Keratinocyte (primary cell): Measurements from ENCODE around the gene DRG2. TPM values are rescaled to one million over a fixed set of nuclear protein-coding genes. Genes with fewer than 3 reads are reported as not detected.
A peak's percentile ranks its signal among the peaks of the same experiment; 100 is the strongest.

Source experiments
- DNase-seq: peaks from one replicate; pipeline ENCODE4 v3.0.0-alpha.2; 2011; ENCODE audit warnings: low read depth, missing footprints, low spot score
- FAIRE-seq: peaks from 2 replicates; lab custom pipeline; 2011; peaks lifted over from hg19 to GRCh38; lab: Jason Lieb, UNC
- H2AFZ ChIP-seq: 2 replicates; pipeline ENCODE4 v1.6.0; 2012; ENCODE audit warnings: low read length, control low read depth, inconsistent platforms; ENCODE audit not compliant: control insufficient read depth
- H3K27ac ChIP-seq: 2 replicates; pipeline ENCODE4 v1.5.1; 2011; ENCODE audit warnings: low read length; ENCODE audit not compliant: control insufficient read depth, insufficient read depth
- H3K27me3 ChIP-seq: 3 replicates; pipeline ENCODE4 v1.6.0; 2011; ENCODE audit warnings: low read length; ENCODE audit not compliant: control insufficient read depth, insufficient read depth; ENCODE audit errors: extremely low read depth
- H3K36me3 ChIP-seq, 2 experiments: 2 replicates in 1 of 2; 3 replicates in 1 of 2; pipeline ENCODE4 v1.5.1; 2011; ENCODE audit warnings: low read length in 2 of 2, mild to moderate bottlenecking in 1 of 2; ENCODE audit not compliant: control insufficient read depth in 2 of 2, insufficient read depth in 2 of 2; ENCODE audit errors: extremely low read depth in 1 of 2
- H3K4me1 ChIP-seq: 3 replicates; pipeline ENCODE4 v1.5.1; 2011; ENCODE audit warnings: low read length; ENCODE audit not compliant: control insufficient read depth, insufficient read depth; ENCODE audit errors: extremely low read depth
- H3K4me2 ChIP-seq: 3 replicates; pipeline ENCODE4 v1.6.0; 2011; ENCODE audit warnings: low read depth, low read length; ENCODE audit not compliant: control insufficient read depth, insufficient read depth; ENCODE audit errors: extremely low read depth
- H3K4me3 ChIP-seq, 3 experiments: fragments of 200-600 bp in 1 of 3; sonication (generic) in 1 of 3; 2 replicates in 2 of 3; 3 replicates in 1 of 3; pipeline ENCODE4 v1.5.1; 2011 to 2016; ENCODE audit warnings: low read length in 3 of 3, mild to moderate bottlenecking in 3 of 3, control low read depth in 2 of 3, inconsistent platforms in 1 of 3, low read depth in 1 of 3, mixed read lengths in 1 of 3, mixed run types in 1 of 3, moderate library complexity in 1 of 3; ENCODE audit not compliant: control insufficient read depth in 2 of 3, insufficient read depth in 2 of 3; ENCODE audit errors: extremely low read depth in 1 of 3
- H3K79me2 ChIP-seq: 2 replicates; pipeline ENCODE4 v1.6.0; 2012; ENCODE audit warnings: low read length; ENCODE audit not compliant: control insufficient read depth, insufficient read depth
- H3K9ac ChIP-seq: 3 replicates; pipeline ENCODE4 v1.6.0; 2011; ENCODE audit warnings: low read length; ENCODE audit not compliant: control insufficient read depth, insufficient read depth; ENCODE audit errors: extremely low read depth
- H3K9me1 ChIP-seq: 3 replicates; pipeline ENCODE4 v1.6.0; 2011; ENCODE audit warnings: low read length; ENCODE audit not compliant: control insufficient read depth, insufficient read depth; ENCODE audit errors: extremely low read depth
- H3K9me3 ChIP-seq: 2 replicates; pipeline ENCODE4 v1.5.1; 2012; ENCODE audit warnings: low read depth, low read length; ENCODE audit not compliant: control insufficient read depth
- H4K20me1 ChIP-seq: 3 replicates; pipeline ENCODE4 v1.6.0; 2011; ENCODE audit warnings: low read length; ENCODE audit not compliant: control insufficient read depth, insufficient read depth; ENCODE audit errors: extremely low read depth
- CTCF ChIP-seq, 3 experiments: IDR thresholded peaks in 1 of 3; conservative IDR thresholded peaks in 1 of 3; optimal IDR thresholded peaks in 1 of 3; 2 replicates in 2 of 3; 3 replicates in 1 of 3; pipeline versions ENCODE3 to v1.5.1; 2011; ENCODE audit warnings: low read length in 3 of 3, mild to moderate bottlenecking in 3 of 3, moderate library complexity in 2 of 3, control low read depth in 1 of 3, inconsistent platforms in 1 of 3; ENCODE audit not compliant: insufficient read depth in 2 of 3; ENCODE audit errors: extremely low read depth in 1 of 3
- EZH2 ChIP-seq: IDR thresholded peaks from one replicate; pipeline ENCODE4 v1.6.1; 2012; ENCODE audit warnings: inconsistent platforms, mild to moderate bottlenecking, low read length, moderate library complexity
- dilution Hi-C: fragments of 300-500 bp; cut with MboI; formaldehyde crosslinking; loops from one replicate; pipeline ENCODE4 v1.7.0; 2020; ENCODE audit warnings: low sequenced_read_pairs; ENCODE audit not compliant: extremely low pct_ligation_motif_present
- polyA plus RNA-seq, 5 experiments: library from polyadenylated mRNA; depleted of rRNA in 3 of 5; stranded (reverse) in 3 of 5; stranded (forward) in 1 of 5; unstranded in 1 of 5; fragments of >200 nt; gene quantifications; 1 replicate in 1 of 5; 2 replicates in 3 of 5; 3 replicates in 1 of 5; pipeline versions ENCODE4 v1.2.1 to v1.2.3, GENCODE V29; 2011 to 2012; ENCODE audit warnings: missing spikeins in 2 of 5, low read depth in 1 of 5, low replicate concordance in 1 of 5

DRG2 gene
- polyA plus RNA-seq, 1 donor (not counting 4 experiments of a cell fraction or from before 2014, with no cell fraction given) = 36.4 TPM

GRCh38 chr17:18055597-18055996 lies 32.2 kb upstream of the DRG2 start:
- H3K9me1 ChIP-seq = no peaks in the 10 kb centered on the region
- H3K36me3 ChIP-seq = peaks cover 7 to 14% of the 10 kb centered on the region in 2 experiments
- no peak overlapping the region for H2AFZ ChIP-seq
- H3K4me2 ChIP-seq = no peak overlapping the region
- H3K27ac ChIP-seq = no peak overlapping the region
- H3K27me3 ChIP-seq = no peaks in the 10 kb centered on the region
- no peaks in the 10 kb centered on the region for H3K79me2 ChIP-seq
- peaks cover 18% of the 10 kb centered on the region for H3K4me1 ChIP-seq
- H4K20me1 ChIP-seq = no peaks in the 10 kb centered on the region
- DNase-seq = no peak
- TF ChIP-seq CTCF (optimal IDR thresholded peaks at IDR 0.05 in 1 of 3, IDR thresholded peaks at IDR 0.05 in 1 of 3, conservative IDR thresholded peaks at IDR 0.05 in 1 of 3; ENCODE audit: extremely low read depth in 1 of 3, insufficient read depth in 2 of 3, low read length in 3 of 3) (no peak), EZH2 (no peak)
- dilution Hi-C loops = no loop called here
- H3K4me3 ChIP-seq = no peak overlapping the region
- no peak overlapping the region for H3K9ac ChIP-seq
- FAIRE-seq = no peak
- no peaks in the 10 kb centered on the region for H3K9me3 ChIP-seq

GRCh38 chr17:18056214-18056613 lies 31.5 kb upstream of the DRG2 start:
- Histone ChIP-seq H2AFZ (no peak overlapping the region), H3K9me1 (no peaks in the 10 kb centered on the region), H3K4me2 (no peak overlapping the region), H3K27me3 (no peaks in the 10 kb centered on the region), H3K9me3 (no peaks in the 10 kb centered on the region), H3K4me3 (no peak overlapping the region), H3K79me2 (no peaks in the 10 kb centered on the region), H4K20me1 (no peaks in the 10 kb centered on the region), H3K36me3 (peaks cover 7 to 17% of the 10 kb centered on the region in 2 experiments), H3K4me1 (peaks cover 18% of the 10 kb centered on the region), H3K27ac (no peak overlapping the region), H3K9ac (no peak overlapping the region)
- no peak for DNase-seq
- dilution Hi-C loops = no loop called here
- TF ChIP-seq EZH2 (no peak), CTCF (optimal IDR thresholded peaks at IDR 0.05 in 1 of 3, IDR thresholded peaks at IDR 0.05 in 1 of 3, conservative IDR thresholded peaks at IDR 0.05 in 1 of 3; ENCODE audit: extremely low read depth in 1 of 3, insufficient read depth in 2 of 3, low read length in 3 of 3) (peak in 1 of 3 experiments; percentile 13)
- no peak for FAIRE-seq
